Esophagus (tissue), 2 donors: ENCODE results near the gene CNKSR1. TPM values are rescaled to one million over a fixed set of nuclear protein-coding genes. Genes with fewer than 3 reads are reported as not detected.

Source experiments
- H3K27ac ChIP-seq, 2 donors: one replicate each; pipeline ENCODE4 v1.5.1; 2013; ENCODE audit warnings: low read depth in 2 of 2, mild to moderate bottlenecking in 2 of 2, inconsistent platforms in 1 of 2, low read length in 1 of 2, moderate library complexity in 1 of 2
- H3K27me3 ChIP-seq, 2 donors: one replicate each; pipeline ENCODE4 v1.6.1; 2013; ENCODE audit warnings: low read length in 2 of 2, control low read depth in 1 of 2, mild to moderate bottlenecking in 1 of 2; ENCODE audit not compliant: insufficient read depth in 2 of 2, control insufficient read depth in 1 of 2
- H3K36me3 ChIP-seq, 2 donors: one replicate each; pipeline ENCODE4 v1.6.1; 2013; ENCODE audit warnings: low read length in 1 of 2; ENCODE audit not compliant: control insufficient read depth in 2 of 2, insufficient read depth in 2 of 2
- H3K4me1 ChIP-seq, 2 donors: one replicate each; pipeline ENCODE4 v1.6.1; 2013; ENCODE audit warnings: low read length in 1 of 2; ENCODE audit not compliant: control insufficient read depth in 2 of 2, insufficient read depth in 2 of 2
- H3K4me3 ChIP-seq, 2 donors: one replicate each; pipeline ENCODE4 v1.5.1; 2013; ENCODE audit warnings: low read length in 2 of 2, mild to moderate bottlenecking in 2 of 2, low read depth in 1 of 2, moderate library complexity in 1 of 2
- H3K9me3 ChIP-seq, 2 donors: one replicate each; pipeline ENCODE4 v1.6.1; 2013; ENCODE audit warnings: mild to moderate bottlenecking in 2 of 2, low read depth in 1 of 2, low read length in 1 of 2, moderate library complexity in 1 of 2; ENCODE audit not compliant: control insufficient read depth in 2 of 2, insufficient read depth in 1 of 2
- WGBS, 2 donors: extraction: QIAGEN DNeasy Blood & Tissue Kit; methylation state at CpG; one replicate each; pipeline ENCODE4 v1.1.7; 2013; 5-methylcytosine and 5-hydroxymethylcytosine counted together
- polyA plus RNA-seq, 2 donors: library from polyadenylated mRNA; stranded (reverse); fragments of 200-250 nt; gene quantifications; one replicate each; pipeline ENCODE4 v1.2.3, GENCODE V29; 2013
- donor health status: healthy with polysubstance abuse.
- donor health status: Bipolar disorder and iron deficiency.

Gene CNKSR1
- polyA plus RNA-seq, 2 donors = 18.7 to 31.9 TPM

GRCh38 chr1:26182383-26182696 is 5.0 kb downstream of the CNKSR1 start:
- H3K36me3 ChIP-seq = peaks cover 0 to 29% of the 10 kb centered on the region in 2 donors
- no peak overlapping the region for H3K27ac ChIP-seq
- no peaks in the 10 kb centered on the region for H3K27me3 ChIP-seq
- H3K4me1 ChIP-seq = peaks cover 4 to 5% of the 10 kb centered on the region in 2 donors
- no peaks in the 10 kb centered on the region for H3K9me3 ChIP-seq
- H3K4me3 ChIP-seq = no peak overlapping the region
- 81 to 82% methylated on average over 7 of the region's 7 CpGs for WGBS, 2 donors

DNA sequence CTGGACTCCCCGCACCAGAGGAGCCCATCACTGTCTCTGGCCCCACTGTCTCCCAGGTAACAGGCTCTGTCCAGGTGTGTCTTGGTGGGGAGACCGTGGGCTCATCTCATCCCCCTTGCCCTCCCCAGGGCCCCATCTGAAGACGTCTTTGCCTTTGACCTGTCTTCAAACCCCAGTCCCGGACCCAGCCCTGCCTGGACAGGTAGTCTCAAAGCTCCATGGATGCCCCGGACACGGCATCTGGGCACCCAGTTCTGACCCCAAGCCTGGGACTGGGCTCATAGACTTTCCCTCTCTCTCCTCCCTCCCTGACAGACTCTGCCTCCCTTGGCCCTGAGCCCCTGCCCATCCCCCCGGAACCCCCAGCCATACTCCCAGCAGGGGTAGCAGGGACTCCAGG is 6.8 kb downstream of the CNKSR1 start:
- no peaks in the 10 kb centered on the region for H3K9me3 ChIP-seq
- H3K4me3 ChIP-seq = no peak overlapping the region
- H3K36me3 ChIP-seq = peaks cover 0 to 37% of the 10 kb centered on the region in 2 donors
- WGBS, 2 donors = 92 to 93% methylated on average over 7 of the region's 7 CpGs
- peaks cover 4 to 5% of the 10 kb centered on the region in 2 donors for H3K4me1 ChIP-seq
- H3K27me3 ChIP-seq = no peaks in the 10 kb centered on the region
- H3K27ac ChIP-seq = no peak overlapping the region

GRCh38 chr1:26184883-26185282 is 7.6 kb downstream of the CNKSR1 start:
- Histone ChIP-seq H3K4me1 (peaks cover 4 to 5% of the 10 kb centered on the region in 2 donors), H3K36me3 (peaks cover 0 to 38% of the 10 kb centered on the region in 2 donors), H3K4me3 (no peak overlapping the region), H3K9me3 (no peaks in the 10 kb centered on the region), H3K27ac (no peak overlapping the region), H3K27me3 (no peaks in the 10 kb centered on the region)
- 94 to 96% methylated on average over 21 of the region's 21 CpGs for WGBS, 2 donors

DNA sequence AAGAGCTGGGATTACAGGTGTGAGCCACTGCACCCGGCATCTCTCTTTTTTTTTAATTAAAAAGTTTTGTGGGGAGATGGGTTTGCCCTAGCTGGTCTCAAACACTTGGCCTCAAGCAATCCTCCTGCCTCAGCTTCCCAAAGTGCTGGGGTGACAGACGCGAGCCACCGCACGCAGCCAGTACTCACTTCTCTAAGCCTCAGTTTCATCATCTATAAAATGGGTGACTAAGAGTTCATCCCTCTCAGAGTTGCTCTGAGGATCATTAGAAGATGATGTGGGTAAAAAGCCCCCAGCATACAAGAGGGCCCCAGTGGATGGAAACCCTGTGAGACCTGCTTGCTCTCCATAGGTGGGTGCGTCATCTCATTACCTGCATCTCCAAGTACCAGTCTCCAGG is 10.6 kb downstream of the CNKSR1 start:
- no peak overlapping the region for H3K4me3 ChIP-seq
- no peaks in the 10 kb centered on the region for H3K27me3 ChIP-seq
- no peaks in the 10 kb centered on the region for H3K9me3 ChIP-seq
- H3K36me3 ChIP-seq = peaks cover 0 to 28% of the 10 kb centered on the region in 2 donors
- H3K4me1 ChIP-seq = no peaks in the 10 kb centered on the region
- no peak overlapping the region for H3K27ac ChIP-seq
- 91 to 96% methylated on average over 6 of the region's 6 CpGs for WGBS, 2 donors

GRCh38 chr1:26188477-26188876 is 11.2 kb downstream of the CNKSR1 start:
- Histone ChIP-seq H3K9me3 (no peaks in the 10 kb centered on the region), H3K36me3 (peaks cover 0 to 23% of the 10 kb centered on the region in 2 donors), H3K4me1 (no peaks in the 10 kb centered on the region), H3K27ac (no peak overlapping the region), H3K27me3 (no peaks in the 10 kb centered on the region), H3K4me3 (no peak overlapping the region)
- WGBS, 2 donors = 88 to 94% methylated on average over 8 of the region's 8 CpGs

DNA sequence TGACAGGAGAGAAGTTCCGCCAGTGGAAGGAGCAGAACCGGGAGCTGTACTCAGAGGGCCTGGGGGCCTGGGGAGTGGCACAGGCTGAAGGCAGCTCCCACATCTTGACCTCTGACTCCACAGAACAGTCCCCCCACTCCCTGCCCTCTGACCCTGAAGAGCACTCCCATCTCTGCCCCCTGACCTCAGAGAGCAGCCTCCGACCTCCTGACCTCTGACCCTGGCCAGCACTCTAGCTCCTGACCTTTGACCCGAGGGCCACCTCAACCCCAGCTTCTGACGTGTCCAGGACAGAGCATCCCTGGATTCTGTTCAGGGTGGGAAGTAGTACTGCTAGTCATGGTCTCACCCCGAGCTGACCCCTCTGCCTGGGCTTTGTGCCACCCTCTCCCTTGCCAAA is 12.0 kb downstream of the CNKSR1 start:
- 76 to 80% methylated on average over 6 of the region's 6 CpGs for WGBS, 2 donors
- Histone ChIP-seq H3K27ac (no peak overlapping the region), H3K4me3 (no peak overlapping the region), H3K27me3 (no peaks in the 10 kb centered on the region), H3K4me1 (no peaks in the 10 kb centered on the region), H3K36me3 (peaks cover 0 to 19% of the 10 kb centered on the region in 2 donors), H3K9me3 (no peaks in the 10 kb centered on the region)

GRCh38 chr1:26189751-26190275 is 12.5 kb downstream of the CNKSR1 start:
- Histone ChIP-seq H3K27me3 (no peaks in the 10 kb centered on the region), H3K4me1 (no peaks in the 10 kb centered on the region), H3K27ac (no peak overlapping the region), H3K9me3 (no peaks in the 10 kb centered on the region), H3K4me3 (no peak overlapping the region), H3K36me3 (peaks cover 0 to 18% of the 10 kb centered on the region in 2 donors)
- WGBS, 2 donors = 78 to 83% methylated on average over 7 of the region's 7 CpGs

DNA sequence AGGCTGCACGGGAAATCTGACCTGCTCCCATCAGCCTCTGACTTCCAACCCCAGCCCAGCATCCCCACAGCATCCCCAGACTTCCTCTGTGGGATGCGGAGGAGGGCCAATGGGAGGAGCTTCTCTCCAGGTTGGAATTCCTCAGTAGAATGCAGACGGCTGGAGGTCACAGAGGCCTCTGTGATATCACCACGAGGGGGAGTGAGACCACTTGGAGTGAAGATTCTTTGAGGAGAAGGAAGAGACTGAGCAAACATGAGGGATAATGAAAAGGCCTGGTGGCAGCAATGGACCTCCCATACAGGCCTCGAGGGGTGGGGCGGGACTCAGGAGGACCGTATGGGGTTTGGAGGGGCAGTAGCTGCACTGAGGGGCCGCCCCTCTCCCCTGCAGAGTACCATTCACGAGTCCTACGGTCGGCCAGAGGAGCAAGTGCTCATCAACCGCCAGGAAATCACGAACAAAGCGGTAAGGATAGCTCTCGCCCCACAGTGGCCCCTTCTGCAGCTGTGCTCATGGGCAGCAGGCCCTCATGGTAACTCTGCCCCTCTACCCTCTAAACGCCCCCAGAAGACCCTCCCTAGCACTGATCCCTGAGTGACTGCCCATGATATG is 13.2 kb downstream of the CNKSR1 start, which contains the start of gene CATSPER4:
Gene CATSPER4, plus strand, starts transcription at position 230 of the 615 bp plus-strand sequence. Its CDS starts 26 bp downstream, at position 256.
- H3K4me1 ChIP-seq = no peaks in the 10 kb centered on the region
- H3K27ac ChIP-seq = no peak within 1 kb of the TSS
- H3K27me3 ChIP-seq = no peaks in the 10 kb centered on the region
- H3K9me3 ChIP-seq = no peaks in the 10 kb centered on the region
- no peak within 1 kb of the TSS for H3K4me3 ChIP-seq
- peaks cover 0 to 16% of the 10 kb centered on the region in 2 donors for H3K36me3 ChIP-seq
- WGBS, 2 donors = 50 to 60% methylated on average over 16 of the region's 16 CpGs

DNA sequence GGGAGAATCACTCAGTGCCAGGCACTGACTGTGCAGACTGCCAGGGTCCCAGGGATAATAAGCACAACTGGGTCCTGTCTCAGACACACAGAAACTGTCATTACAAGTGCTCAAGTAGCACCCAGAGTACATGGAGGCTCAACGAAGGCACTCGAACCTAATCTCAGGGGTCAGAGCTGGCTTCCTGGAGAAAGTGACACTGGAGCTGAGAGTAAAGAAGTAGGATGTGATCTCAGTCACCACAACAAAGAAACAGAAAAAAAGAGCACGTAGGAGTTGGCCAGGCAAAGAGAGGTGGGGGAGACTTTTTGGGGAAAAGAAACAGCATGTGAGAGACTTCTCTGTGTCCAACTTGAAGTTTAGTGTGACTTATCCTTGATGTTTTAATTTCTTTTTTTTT is 14.4 kb downstream of the CNKSR1 start:
- WGBS, 2 donors = 47 to 53% methylated on average over 3 of the region's 3 CpGs
- Histone ChIP-seq H3K27ac (no peak overlapping the region), H3K27me3 (no peaks in the 10 kb centered on the region)

DNA sequence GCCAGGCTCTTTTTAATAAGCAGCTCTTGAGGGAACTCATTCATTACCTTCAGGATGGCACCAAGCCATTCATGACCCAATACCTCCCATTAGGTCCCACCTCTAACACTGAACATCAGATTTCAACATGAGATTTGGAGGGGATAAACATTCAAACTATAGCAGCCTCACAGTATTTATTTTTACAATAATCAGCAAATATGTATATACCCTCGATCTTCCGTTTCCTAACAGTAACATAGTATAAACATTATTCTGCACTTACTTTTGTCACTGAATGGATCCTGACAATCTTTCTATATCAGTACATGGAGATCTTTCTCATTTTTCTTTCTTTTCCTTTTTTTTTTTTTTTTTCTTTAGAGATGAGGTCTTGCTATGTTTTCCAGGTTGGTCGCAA is 18.5 kb downstream of the CNKSR1 start:
- Histone ChIP-seq H3K9me3 (no peaks in the 10 kb centered on the region), H3K4me3 (no peak overlapping the region), H3K4me1 (no peaks in the 10 kb centered on the region), H3K27ac (no peak overlapping the region), H3K36me3 (no peaks in the 10 kb centered on the region), H3K27me3 (no peaks in the 10 kb centered on the region)
- WGBS, 2 donors = 56 to 72% methylated on average over 3 of the region's 3 CpGs

More for the DNA sequence above, 14.4 kb downstream of the CNKSR1 start:
- no peaks in the 10 kb centered on the region for H3K4me1 ChIP-seq
- no peak overlapping the region for H3K4me3 ChIP-seq
- H3K36me3 ChIP-seq = peaks cover 0 to 11% of the 10 kb centered on the region in 2 donors
- no peaks in the 10 kb centered on the region for H3K9me3 ChIP-seq
